ENCODE measurements around the gene FAIM2. TPM values are rescaled to one million over a fixed set of nuclear protein-coding genes. Genes with fewer than 3 reads are reported as not detected.

Gene FAIM2
- total RNA-seq, 2 experiments from 2014 or later = 0.17 to 0.42 TPM

GRCh38 chr12:49922349-49923034, 18.8 kb upstream of the FAIM2 start:
- H3K36me3 Mint-ChIP-seq (ENCODE audit: low read depth) = no peaks in the 10 kb centered on the region
- H3K9me3 Mint-ChIP-seq = no peaks in the 10 kb centered on the region
- DNase-seq = no peak
- H3K4me1 Mint-ChIP-seq (ENCODE audit: low read depth) = no peaks in the 10 kb centered on the region
- no peak overlapping the region for H3K27ac Mint-ChIP-seq
- intact Hi-C loops (cut with micrococcal nuclease) = no loop called here
- H3K4me3 Mint-ChIP-seq = no peak overlapping the region
- H3K27me3 Mint-ChIP-seq (ENCODE audit: low read depth) = no peaks in the 10 kb centered on the region
- CTCF ChIA-PET = interaction anchor here (1.1 kb wide), 1 partner anchor 23 kb away, joined by 3 read pairs; no protein-coding TSS in a partner anchor

DNA sequence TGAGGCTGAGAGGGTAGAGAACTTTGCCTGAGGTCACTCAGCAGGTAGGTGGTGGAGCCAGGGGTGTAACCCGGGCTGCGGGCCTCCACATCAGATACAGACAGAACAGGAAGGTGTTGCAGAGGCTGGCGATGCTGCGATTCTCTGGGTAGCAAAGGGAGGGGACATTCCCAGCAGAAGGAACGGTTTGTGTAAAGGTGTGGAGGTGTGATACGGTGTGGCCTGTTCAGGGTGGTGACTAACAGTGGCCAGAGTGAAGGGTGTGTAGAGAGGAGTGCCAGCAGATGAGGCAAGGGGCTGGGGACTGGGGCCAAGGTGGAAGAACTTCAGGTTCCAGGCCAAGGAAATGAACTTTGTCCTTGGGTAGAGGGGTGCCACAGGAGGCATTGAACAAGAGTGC, 18.2 kb upstream of the FAIM2 start:
- Mint-ChIP-seq H3K9me3 (no peaks in the 10 kb centered on the region), H3K4me3 (no peak overlapping the region), H3K4me1 (ENCODE audit: low read depth) (no peaks in the 10 kb centered on the region), H3K36me3 (ENCODE audit: low read depth) (no peaks in the 10 kb centered on the region), H3K27me3 (ENCODE audit: low read depth) (no peaks in the 10 kb centered on the region), H3K27ac (no peak overlapping the region)
- intact Hi-C loops (cut with micrococcal nuclease) = no loop called here
- CTCF ChIA-PET = interaction anchor here (1.1 kb wide), 1 partner anchor 24 kb away, joined by 3 read pairs; no protein-coding TSS in a partner anchor
- no peak for DNase-seq

DNA sequence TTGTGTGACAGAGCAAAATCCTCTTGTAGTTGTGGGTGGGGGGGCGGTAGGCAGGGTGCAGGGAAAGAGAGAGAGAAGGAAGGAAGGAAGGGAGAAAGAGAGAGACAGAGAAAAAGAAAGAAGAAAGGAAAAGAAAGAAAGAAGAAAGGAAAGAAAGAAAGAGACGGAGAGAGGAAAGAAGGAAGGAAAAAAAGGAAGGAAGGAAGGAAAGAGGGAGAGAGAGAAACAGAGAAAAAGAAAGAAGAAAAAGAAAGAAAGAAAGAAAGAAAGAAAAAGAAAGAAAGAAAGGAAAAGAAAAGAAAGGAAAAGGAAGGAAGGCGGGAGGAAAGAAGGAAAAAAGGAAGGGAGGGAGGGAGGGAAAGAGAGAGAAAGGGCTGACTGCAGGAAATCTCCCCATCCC, 17.6 kb upstream of the FAIM2 start:
- H3K4me3 Mint-ChIP-seq = no peak overlapping the region
- H3K36me3 Mint-ChIP-seq (ENCODE audit: low read depth) = no peaks in the 10 kb centered on the region
- intact Hi-C loops (cut with micrococcal nuclease) = no loop called here
- DNase-seq = no peak
- CTCF ChIA-PET = interaction anchor here (1.4 kb wide), 1 partner anchor 46 kb away, joined by 3 read pairs; no protein-coding TSS in a partner anchor
- no peaks in the 10 kb centered on the region for H3K4me1 Mint-ChIP-seq (ENCODE audit: low read depth)
- no peaks in the 10 kb centered on the region for H3K9me3 Mint-ChIP-seq
- H3K27ac Mint-ChIP-seq = no peak overlapping the region
- no peaks in the 10 kb centered on the region for H3K27me3 Mint-ChIP-seq (ENCODE audit: low read depth)

DNA sequence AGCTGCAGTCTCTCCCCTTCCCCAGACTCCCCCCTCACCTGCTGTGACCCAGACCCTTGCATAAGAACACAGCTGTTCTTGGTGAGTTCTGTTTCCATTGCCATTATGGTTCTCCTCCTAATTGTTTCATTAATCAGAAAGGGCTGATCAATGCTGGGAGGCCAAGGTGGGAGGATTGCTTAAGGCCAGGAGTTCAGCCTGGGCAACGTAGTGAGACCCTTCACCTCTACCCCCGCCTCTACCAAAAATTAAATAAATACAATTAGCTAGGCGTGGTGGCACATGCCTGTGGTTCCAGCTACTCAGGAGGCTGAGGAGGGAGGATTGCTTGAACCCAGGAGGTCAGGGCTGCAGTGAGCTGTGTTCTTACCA, 17.2 kb upstream of the FAIM2 start:
- Mint-ChIP-seq H3K9me3 (no peaks in the 10 kb centered on the region), H3K36me3 (ENCODE audit: low read depth) (no peaks in the 10 kb centered on the region), H3K4me1 (ENCODE audit: low read depth) (no peaks in the 10 kb centered on the region), H3K27ac (no peak overlapping the region), H3K27me3 (ENCODE audit: low read depth) (no peaks in the 10 kb centered on the region), H3K4me3 (no peak overlapping the region)
- DNase-seq = no peak
- CTCF ChIA-PET = interaction anchor here (1.4 kb wide), 1 partner anchor 46 kb away, joined by 3 read pairs; no protein-coding TSS in a partner anchor
- intact Hi-C loops (cut with micrococcal nuclease) = no loop called here

GRCh38 chr12:49920241-49920914, 16.7 kb upstream of the FAIM2 start:
- Mint-ChIP-seq H3K36me3 (ENCODE audit: low read depth) (no peaks in the 10 kb centered on the region), H3K27ac (no peak overlapping the region), H3K27me3 (ENCODE audit: low read depth) (no peaks in the 10 kb centered on the region), H3K9me3 (no peaks in the 10 kb centered on the region), H3K4me1 (ENCODE audit: low read depth) (no peaks in the 10 kb centered on the region), H3K4me3 (no peak overlapping the region)
- intact Hi-C loops (cut with micrococcal nuclease) = no loop called here
- CTCF ChIA-PET = interaction anchor here (1.4 kb wide), 1 partner anchor 47 kb away, joined by 3 read pairs; no protein-coding TSS in a partner anchor
- DNase-seq = no peak

- no peaks in the 10 kb centered on the region for H3K36me3 Mint-ChIP-seq (ENCODE audit: low read depth)
- CTCF ChIA-PET = interaction anchor here (0.8 kb wide), 1 partner anchor 50 kb away, joined by 3 read pairs; no protein-coding TSS in a partner anchor
Observed at GRCh38 chr12:49917788-49918173, 14.1 kb upstream of the FAIM2 start.

GRCh38 chr12:49917166-49917787, 13.6 kb upstream of the FAIM2 start:
- H3K27ac Mint-ChIP-seq = no peak overlapping the region
- H3K4me1 Mint-ChIP-seq (ENCODE audit: low read depth) = no peaks in the 10 kb centered on the region
- DNase-seq = no peak
- H3K27me3 Mint-ChIP-seq (ENCODE audit: low read depth) = no peaks in the 10 kb centered on the region
- CTCF ChIA-PET = interaction anchor here (0.8 kb wide), 1 partner anchor 50 kb away, joined by 3 read pairs; no protein-coding TSS in a partner anchor
- H3K4me3 Mint-ChIP-seq = no peak overlapping the region
- no peaks in the 10 kb centered on the region for H3K9me3 Mint-ChIP-seq
- intact Hi-C loops (cut with micrococcal nuclease) = no loop called here
- H3K36me3 Mint-ChIP-seq (ENCODE audit: low read depth) = no peaks in the 10 kb centered on the region

More at GRCh38 chr12:49917788-49918173, 14.1 kb upstream of the FAIM2 start:
- Mint-ChIP-seq H3K27ac (no peak overlapping the region), H3K4me1 (ENCODE audit: low read depth) (no peaks in the 10 kb centered on the region), H3K27me3 (ENCODE audit: low read depth) (no peaks in the 10 kb centered on the region), H3K4me3 (no peak overlapping the region), H3K9me3 (no peaks in the 10 kb centered on the region)
- intact Hi-C loops (cut with micrococcal nuclease) = no loop called here
- no peak for DNase-seq

DNA sequence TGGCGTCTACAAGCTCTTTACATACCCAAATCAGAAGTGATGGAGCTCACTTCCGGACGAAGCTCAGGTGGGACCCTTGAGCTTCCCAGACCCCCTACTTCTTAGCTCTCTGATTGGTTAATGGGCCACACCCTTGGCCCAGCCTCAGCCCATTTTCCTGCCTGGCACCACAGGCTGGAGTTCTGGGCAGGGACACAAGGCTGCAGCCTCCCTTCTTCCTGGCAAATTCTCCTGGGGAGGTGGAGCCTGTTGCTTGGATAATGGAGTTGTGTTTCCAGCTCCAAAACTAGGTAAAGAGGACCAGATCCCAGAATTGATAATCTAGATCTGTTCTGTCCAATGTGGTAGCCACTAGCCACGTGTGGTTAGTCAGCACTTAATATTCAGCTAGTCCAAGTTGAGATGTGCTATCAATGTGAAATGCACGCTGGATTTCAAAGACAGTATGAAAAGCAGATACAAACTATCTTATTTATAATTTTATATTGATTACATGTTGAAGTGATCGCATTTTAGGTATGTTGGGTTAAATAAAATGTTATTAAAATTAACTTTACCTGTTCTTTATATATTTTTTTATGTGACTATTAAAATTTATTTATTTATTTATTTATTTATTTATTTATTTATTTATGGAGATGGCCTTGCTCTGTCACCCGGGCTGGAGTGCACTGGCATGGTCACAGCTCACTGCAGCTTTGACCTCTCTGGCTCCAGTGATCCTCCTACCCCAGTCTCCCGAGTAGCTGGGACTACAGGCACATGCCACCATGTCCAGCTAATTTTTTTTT, 12.6 kb upstream of the FAIM2 start:
- no peaks in the 10 kb centered on the region for H3K27me3 Mint-ChIP-seq (ENCODE audit: low read depth)
- intact Hi-C loops (cut with micrococcal nuclease) = no loop called here
- H3K9me3 Mint-ChIP-seq = no peaks in the 10 kb centered on the region
- DNase-seq = no peak
- H3K27ac Mint-ChIP-seq = no peak overlapping the region
- H3K36me3 Mint-ChIP-seq (ENCODE audit: low read depth) = no peaks in the 10 kb centered on the region
- no peaks in the 10 kb centered on the region for H3K4me1 Mint-ChIP-seq (ENCODE audit: low read depth)
- no peak overlapping the region for H3K4me3 Mint-ChIP-seq
- CTCF ChIA-PET = interaction anchor here (0.6 to 0.7 kb wide), 2 partner anchors 25 to 361 kb away, joined by 4 to 5 read pairs; no protein-coding TSS in a partner anchor

DNA sequence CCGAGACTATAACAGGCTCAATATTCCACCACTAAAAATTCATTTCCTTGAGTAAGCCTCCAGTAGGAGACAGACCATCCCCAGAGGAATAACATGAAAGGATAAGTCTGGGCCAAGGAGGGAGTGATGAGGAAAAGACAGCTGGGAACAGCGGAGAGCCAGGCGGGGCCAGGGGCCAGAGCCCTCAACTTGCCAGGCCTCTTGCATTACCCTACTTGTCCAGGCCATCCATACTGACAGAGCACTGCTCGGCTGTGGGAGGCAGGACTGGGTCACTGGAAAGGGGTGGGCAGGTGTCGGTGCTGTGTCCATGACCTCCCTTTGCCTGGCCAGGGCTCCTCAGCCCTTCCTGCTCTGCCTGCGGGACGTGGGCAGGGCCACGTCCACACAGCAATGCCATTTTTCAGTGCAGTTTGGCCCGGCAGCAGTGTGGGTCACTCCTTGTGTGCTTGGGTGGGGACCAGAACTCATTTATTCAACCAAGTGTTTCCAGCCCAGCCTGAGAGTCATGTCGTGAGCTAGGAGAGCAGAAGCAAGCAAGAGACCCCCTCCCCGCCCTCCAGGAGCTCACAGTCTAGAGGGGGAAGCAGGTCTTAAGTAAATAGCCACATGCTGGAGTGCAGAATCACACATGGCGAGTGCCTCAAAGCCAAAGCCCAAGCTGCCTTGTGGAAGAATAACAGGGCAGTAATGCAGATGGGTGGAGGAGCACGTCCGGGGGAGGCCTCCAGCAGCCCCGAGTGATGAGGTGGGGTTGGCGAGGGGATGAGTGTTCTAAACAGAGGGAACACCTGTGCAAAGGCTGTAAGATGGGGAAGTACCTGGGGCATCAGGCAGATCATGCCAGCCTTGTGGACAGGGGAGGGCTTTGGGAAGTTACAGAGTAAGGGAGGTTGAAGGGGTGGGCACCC, 8.9 kb upstream of the FAIM2 start:
- DNase-seq = no peak
- Mint-ChIP-seq H3K9me3 (no peaks in the 10 kb centered on the region), H3K36me3 (ENCODE audit: low read depth) (no peaks in the 10 kb centered on the region), H3K4me1 (ENCODE audit: low read depth) (no peaks in the 10 kb centered on the region), H3K27me3 (ENCODE audit: low read depth) (no peaks in the 10 kb centered on the region), H3K4me3 (no peak overlapping the region), H3K27ac (no peak overlapping the region)
- CTCF ChIA-PET = interaction anchor here (0.6 to 1.0 kb wide), 2 partner anchors 55 to 124 kb away, joined by 3 read pairs; no protein-coding TSS in a partner anchor
- intact Hi-C loops (cut with micrococcal nuclease) = no loop called here

DNA sequence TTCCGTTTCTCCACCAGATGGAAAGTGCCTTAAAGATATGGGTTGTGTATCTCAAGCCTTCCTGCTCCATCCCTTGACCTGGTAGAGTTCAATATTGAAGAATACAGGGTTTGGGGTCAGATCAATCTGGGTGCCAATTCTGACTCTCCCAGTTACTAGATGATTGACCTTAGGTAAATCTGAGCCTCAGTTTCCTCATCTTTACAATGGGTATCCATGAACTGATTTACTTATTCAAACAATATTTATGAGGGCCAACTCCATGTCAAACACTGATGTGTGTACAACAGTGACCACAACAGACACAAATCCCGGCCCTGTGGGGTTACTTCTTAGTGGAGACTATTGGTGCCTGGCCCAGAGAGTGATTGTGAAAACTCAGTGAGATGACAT, 7.5 kb upstream of the FAIM2 start:
- no peaks in the 10 kb centered on the region for H3K9me3 Mint-ChIP-seq
- H3K36me3 Mint-ChIP-seq (ENCODE audit: low read depth) = no peaks in the 10 kb centered on the region
- no peaks in the 10 kb centered on the region for H3K27me3 Mint-ChIP-seq (ENCODE audit: low read depth)
- CTCF ChIA-PET = no interaction called here
- DNase-seq = no peak
- no peaks in the 10 kb centered on the region for H3K4me1 Mint-ChIP-seq (ENCODE audit: low read depth)
- no peak overlapping the region for H3K4me3 Mint-ChIP-seq
- intact Hi-C loops (cut with micrococcal nuclease) = no loop called here
- H3K27ac Mint-ChIP-seq = no peak overlapping the region

Data from activated naive CD4-positive, alpha-beta T cell treated with anti-CD3 and anti-CD28 coated beads for 36 hours (primary cell).